OCI-LY1 (cell line): ENCODE results near the gene GLI3.

Experiments
- CTCF ChIP-seq: fragments of 200-600 bp; sonication (generic), shearing (Covaris generic); IDR thresholded peaks from 2 replicates; pipeline ENCODE4 v1.5.1; 2017; ENCODE audit warnings: mild to moderate bottlenecking, antibody characterized with exemption, low read length, moderate library complexity, mixed read lengths
- EZH2 ChIP-seq: fragments of 200-600 bp; sonication (generic), shearing (Covaris generic); IDR thresholded peaks from 2 replicates; pipeline ENCODE4 v1.8.0; 2017; ENCODE audit warnings: borderline replicate concordance, mixed run types, mild to moderate bottlenecking, antibody characterized with exemption, low read length, moderate library complexity, mixed read lengths

DNA sequence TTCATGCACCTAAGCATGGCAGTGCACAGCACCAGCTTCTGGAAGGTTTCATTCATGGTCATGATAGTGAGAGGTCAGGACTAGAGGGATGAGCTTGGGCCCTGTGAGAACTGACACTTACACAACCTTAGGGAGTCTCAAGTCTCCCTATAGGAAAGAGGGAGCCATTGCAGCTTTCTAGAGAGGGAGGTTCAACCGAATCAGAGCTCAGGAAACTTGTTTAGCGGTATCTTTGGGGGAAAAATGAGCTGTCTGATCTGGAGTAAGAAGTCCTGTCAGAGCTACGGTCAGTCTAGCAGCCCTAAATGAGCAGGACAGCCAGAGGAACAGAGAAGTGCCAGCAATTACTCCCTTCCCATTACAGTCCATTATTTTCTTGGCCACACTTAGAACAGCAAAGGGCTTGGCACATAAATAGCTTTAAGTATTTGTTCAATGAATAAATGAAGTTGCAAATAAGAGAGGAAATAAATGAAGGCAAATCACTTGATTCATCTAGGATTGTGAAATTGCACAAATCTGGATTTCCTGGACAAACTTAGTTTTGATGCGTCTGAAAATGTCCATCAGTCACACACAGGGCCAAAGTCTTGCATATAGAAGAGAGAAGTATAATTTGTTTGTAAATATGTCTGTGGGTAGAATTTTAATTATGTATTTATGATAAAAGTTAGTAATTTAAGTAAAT is 262.0 kb downstream of the GLI3 start:
- no peak for TF ChIP-seq CTCF
- no peak for TF ChIP-seq EZH2
